C4-2B (cell line): ENCODE results near the gene ELL2.

Experiments
- CTCF ChIP-seq: fragments of 450-650 bp; conservative IDR thresholded peaks from 2 replicates; pipeline ENCODE4 v1.5.1; 2017; ENCODE audit warnings: mild to moderate bottlenecking
- ZFX ChIP-seq: fragments of 450-650 bp; IDR thresholded peaks from 2 replicates; pipeline ENCODE4 v1.6.1; 2017

- TF ChIP-seq CTCF (no peak), ZFX (no peak)
Observed at GRCh38 chr5:95913663-95914062, 48.0 kb downstream of the ELL2 start.
